ENCODE measurements around the gene SKIL. TPM values are rescaled to one million over a fixed set of nuclear protein-coding genes. Genes with fewer than 3 reads are reported as not detected.

Gene SKIL
- total RNA-seq, 1 experiment from 2014 or later = 15.1 TPM

GRCh38 chr3:170424879-170425278 is 67.4 kb downstream of the SKIL start:
- Histone ChIP-seq H3K9me2 (ENCODE audit: insufficient read depth) (no peaks in the 10 kb centered on the region), H2AFZ (ENCODE audit: low read depth, low read length, poor library complexity, severe bottlenecking) (no peak overlapping the region), H3K79me2 (ENCODE audit: insufficient read depth, low read length) (no peaks in the 10 kb centered on the region), H3K36me3 (ENCODE audit: control insufficient read depth in 1 of 2, insufficient read depth in 2 of 2, low read length in 2 of 2) (no peaks in the 10 kb centered on the region), H4K20me1 (ENCODE audit: insufficient read depth) (no peaks in the 10 kb centered on the region), H3K4me3 (replicated peaks in 1 of 2; ENCODE audit: low read depth in 1 of 2, low read length in 2 of 2) (no peak overlapping the region), H3K4me1 (ENCODE audit: control insufficient read depth in 1 of 2, insufficient read depth in 2 of 2, low read length in 2 of 2) (peaks cover 7 to 13% of the 10 kb centered on the region in 2 experiments; a peak in 3 of 4 replicates), H3K27me3 (ENCODE audit: insufficient read depth, low read length) (0 out of 2 replicates have a peak, but pooled peaks cover 4% of the 10 kb centered on the region), H3K9ac (ENCODE audit: low read length) (no peak overlapping the region), H3K4me2 (ENCODE audit: low read length) (no peak overlapping the region), H3K27ac (ENCODE audit: low read depth, low read length) (no peak overlapping the region), H3K9me3 (ENCODE audit: control insufficient read depth in 1 of 2, insufficient read depth in 1 of 2, low read depth in 1 of 2, low read length in 2 of 2) (no peaks in the 10 kb centered on the region)
- no peak for TF ChIP-seq ELF1 (IDR thresholded peaks at IDR 0.05; ENCODE audit: borderline replicate concordance, low read depth)
- TF ChIP-seq EZH2 (IDR thresholded peaks at IDR 0.05) = no peak
- TF ChIP-seq JUND (IDR thresholded peaks at IDR 0.05) = no peak
- TF ChIP-seq YY1 (IDR thresholded peaks at IDR 0.05; ENCODE audit: extremely low read depth, insufficient replicate concordance, low read depth, low read length) = no peak
- no peak for TF ChIP-seq POLR2AphosphoS5 (IDR thresholded peaks at IDR 0.05; ENCODE audit: low read depth, low read length)
- no peak for TF ChIP-seq SIN3A (IDR thresholded peaks at IDR 0.05; ENCODE audit: low read depth)
- RAD21 ChIA-PET (ENCODE audit: low non-redundant PET in 1 of 2, low total read pairs in 2 of 2, uncharacterized antibody in 2 of 2, unreplicated experiment in 2 of 2) = no interaction called here
- no peak for DNase-seq (ENCODE audit: low read depth, low spot score)
- intact Hi-C loops (cut with micrococcal nuclease) = no loop called here
- CTCF ChIA-PET = interaction anchor here (0.9 kb wide), 1 partner anchor 71 kb away, joined by 4 read pairs; no protein-coding TSS in a partner anchor
- no TSS peak for BruUV-seq (replicated peaks)
- POLR2A ChIA-PET = no interaction called here
- no peak for ATAC-seq

- Histone ChIP-seq H3K27me3 (ENCODE audit: insufficient read depth, low read length) (0 out of 2 replicates have a peak, but pooled peaks cover 7% of the 10 kb centered on the region), H3K4me1 (ENCODE audit: control insufficient read depth in 1 of 2, insufficient read depth in 2 of 2, low read length in 2 of 2) (peaks cover 7 to 13% of the 10 kb centered on the region in 2 experiments; a peak in 3 of 4 replicates), H3K4me3 (replicated peaks in 1 of 2; ENCODE audit: low read depth in 1 of 2, low read length in 2 of 2) (no peak overlapping the region), H3K36me3 (ENCODE audit: control insufficient read depth in 1 of 2, insufficient read depth in 2 of 2, low read length in 2 of 2) (no peaks in the 10 kb centered on the region), H3K4me2 (ENCODE audit: low read length) (no peak overlapping the region), H2AFZ (ENCODE audit: low read depth, low read length, poor library complexity, severe bottlenecking) (no peak overlapping the region), H3K9ac (ENCODE audit: low read length) (no peak overlapping the region), H3K9me3 (ENCODE audit: control insufficient read depth in 1 of 2, insufficient read depth in 1 of 2, low read depth in 1 of 2, low read length in 2 of 2) (no peaks in the 10 kb centered on the region), H3K79me2 (ENCODE audit: insufficient read depth, low read length) (no peaks in the 10 kb centered on the region), H4K20me1 (ENCODE audit: insufficient read depth) (no peaks in the 10 kb centered on the region), H3K27ac (ENCODE audit: low read depth, low read length) (no peak overlapping the region), H3K9me2 (ENCODE audit: insufficient read depth) (no peaks in the 10 kb centered on the region)
- ChIA-PET POLR2A (no interaction called here), CTCF (no interaction called here), RAD21 (ENCODE audit: low non-redundant PET in 1 of 2, low total read pairs in 2 of 2, uncharacterized antibody in 2 of 2, unreplicated experiment in 2 of 2) (no interaction called here)
- no TSS peak for BruUV-seq (replicated peaks)
- peak; percentile 55 for ATAC-seq
- intact Hi-C loops (cut with micrococcal nuclease) = no loop called here
- no peak for DNase-seq (ENCODE audit: low read depth, low spot score)
- TF ChIP-seq FOSL1 (IDR thresholded peaks at IDR 0.05; ENCODE audit: low read depth) (no peak), TCF7L2 (IDR thresholded peaks at IDR 0.05; ENCODE audit: borderline replicate concordance, extremely low read depth, insufficient read depth, insufficient read length) (no peak), SIN3A (IDR thresholded peaks at IDR 0.05; ENCODE audit: low read depth) (no peak), EGR1 (IDR thresholded peaks at IDR 0.05; ENCODE audit: low read depth) (no peak), EZH2phosphoT487 (IDR thresholded peaks at IDR 0.05; ENCODE audit: borderline replicate concordance) (no peak), ELF1 (IDR thresholded peaks at IDR 0.05; ENCODE audit: borderline replicate concordance, low read depth) (no peak), RAD21 (IDR thresholded peaks at IDR 0.05; ENCODE audit: low read depth) (no peak), ZFX (IDR thresholded peaks at IDR 0.05) (no peak), CBX3 (IDR thresholded peaks at IDR 0.05; ENCODE audit: low read depth) (no peak), SP1 (IDR thresholded peaks at IDR 0.05; ENCODE audit: low read depth) (no peak), POLR2A (IDR thresholded peaks at IDR 0.05; ENCODE audit: borderline replicate concordance, extremely low read depth, insufficient read depth, insufficient read length) (no peak), EZH2 (IDR thresholded peaks at IDR 0.05) (no peak)
- TF ChIP-seq, protein P1, sequence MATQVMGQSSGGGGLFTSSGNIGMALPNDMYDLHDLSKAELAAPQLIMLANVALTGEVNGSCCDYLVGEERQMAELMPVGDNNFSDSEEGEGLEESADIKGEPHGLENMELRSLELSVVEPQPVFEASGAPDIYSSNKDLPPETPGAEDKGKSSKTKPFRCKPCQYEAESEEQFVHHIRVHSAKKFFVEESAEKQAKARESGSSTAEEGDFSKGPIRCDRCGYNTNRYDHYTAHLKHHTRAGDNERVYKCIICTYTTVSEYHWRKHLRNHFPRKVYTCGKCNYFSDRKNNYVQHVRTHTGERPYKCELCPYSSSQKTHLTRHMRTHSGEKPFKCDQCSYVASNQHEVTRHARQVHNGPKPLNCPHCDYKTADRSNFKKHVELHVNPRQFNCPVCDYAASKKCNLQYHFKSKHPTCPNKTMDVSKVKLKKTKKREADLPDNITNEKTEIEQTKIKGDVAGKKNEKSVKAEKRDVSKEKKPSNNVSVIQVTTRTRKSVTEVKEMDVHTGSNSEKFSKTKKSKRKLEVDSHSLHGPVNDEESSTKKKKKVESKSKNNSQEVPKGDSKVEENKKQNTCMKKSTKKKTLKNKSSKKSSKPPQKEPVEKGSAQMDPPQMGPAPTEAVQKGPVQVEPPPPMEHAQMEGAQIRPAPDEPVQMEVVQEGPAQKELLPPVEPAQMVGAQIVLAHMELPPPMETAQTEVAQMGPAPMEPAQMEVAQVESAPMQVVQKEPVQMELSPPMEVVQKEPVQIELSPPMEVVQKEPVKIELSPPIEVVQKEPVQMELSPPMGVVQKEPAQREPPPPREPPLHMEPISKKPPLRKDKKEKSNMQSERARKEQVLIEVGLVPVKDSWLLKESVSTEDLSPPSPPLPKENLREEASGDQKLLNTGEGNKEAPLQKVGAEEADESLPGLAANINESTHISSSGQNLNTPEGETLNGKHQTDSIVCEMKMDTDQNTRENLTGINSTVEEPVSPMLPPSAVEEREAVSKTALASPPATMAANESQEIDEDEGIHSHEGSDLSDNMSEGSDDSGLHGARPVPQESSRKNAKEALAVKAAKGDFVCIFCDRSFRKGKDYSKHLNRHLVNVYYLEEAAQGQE (IDR thresholded peaks at IDR 0.05; ENCODE audit: low read depth) = no peak
Observed at GRCh38 chr3:170425491-170426239, 68.2 kb downstream of the SKIL start.
